Activated CD4-positive, alpha-beta T cell treated with anti-CD3 and anti-CD28 coated beads for 36 hours (primary cell): Measurements from ENCODE around the gene NUDT3. TPM values are rescaled to one million over a fixed set of nuclear protein-coding genes. Genes with fewer than 3 reads are reported as not detected.
"Not testable (repeated sequence)": the region's sequence is repeated elsewhere in the genome, so short reads cannot be mapped to it uniquely, and the experiment has no call there.

ENCODE experiments used
- ATAC-seq: fragments of 200-7000 bp; cut with Tn5 transposase; one replicate; pipeline ENCODE4 v1.10.0; 2021; ENCODE audit warnings: mild to moderate bottlenecking, moderate library complexity
- CTCF ChIA-PET: fragments of 350-600 bp; sonication (Branson Sonifier 250); formaldehyde crosslinking; loops from one replicate; lab custom pipeline; 2021; ENCODE audit warnings: antibody characterized with exemption; lab: Charles Lee
- POLR2A ChIA-PET: fragments of 350-600 bp; sonication (Branson Sonifier 250); formaldehyde crosslinking; loops from one replicate; lab custom pipeline; 2021; ENCODE audit warnings: antibody characterized with exemption, inconsistent platforms; lab: Charles Lee
- DNase-seq: peaks from one replicate; pipeline ENCODE4 v3.0.0-alpha.2; 2020
- H3K27ac Mint-ChIP-seq: one replicate; pipeline ENCODE4 v1.8.0; 2021; ENCODE audit warnings: mixed read lengths
- H3K27me3 Mint-ChIP-seq: one replicate; pipeline ENCODE4 v1.8.0; 2021; ENCODE audit warnings: mixed read lengths
- H3K36me3 Mint-ChIP-seq: one replicate; pipeline ENCODE4 v1.8.0; 2021; ENCODE audit warnings: low read depth, mixed read lengths
- H3K4me1 Mint-ChIP-seq: one replicate; pipeline ENCODE4 v1.8.0; 2021; ENCODE audit warnings: mixed read lengths
- H3K4me3 Mint-ChIP-seq: one replicate; pipeline ENCODE4 v1.8.0; 2021; ENCODE audit warnings: mild to moderate bottlenecking, moderate library complexity, mixed read lengths
- H3K9me3 Mint-ChIP-seq: one replicate; pipeline ENCODE4 v1.8.0; 2021; ENCODE audit warnings: low read depth, mixed read lengths
- intact Hi-C, 2 experiments: fragments of 100-400 bp; cut with DNase I in 1 of 2; cut with micrococcal nuclease in 1 of 2; formaldehyde crosslinking; loops; one replicate each; pipeline versions ENCODE4 v1.14.2 to v1.15.1; 2022 to 2024; cut with DNase I, micrococcal nuclease
- total RNA-seq, 2 experiments: library from RNA; stranded (reverse); gene quantifications; one replicate each; pipeline ENCODE4 v1.2.3, GENCODE V29; 2021

The NUDT3 gene
- total RNA-seq, 2 experiments from 2014 or later: 13.3 to 13.6 TPM

GRCh38 chr6:34424200-34425131 lies 32.0 kb upstream of the NUDT3 start:
- POLR2A ChIA-PET: interaction anchor here (0.6 to 2.3 kb wide), 4 partner anchors 9 to 588 kb away, joined by 3 to 18 read pairs (median 4); no protein-coding TSS in a partner anchor
- CTCF ChIA-PET: interaction anchor here (0.8 to 1.7 kb wide), 2 partner anchors 10 to 185 kb away, joined by 4 to 9 read pairs; no protein-coding TSS in a partner anchor
- Mint-ChIP-seq H3K4me1 (peaks cover 38% of the 10 kb centered on the region), H3K4me3 (peak overlapping the region; percentile 97), H3K36me3 (peaks cover 55% of the 10 kb centered on the region), H3K27me3 (no peaks in the 10 kb centered on the region), H3K9me3 (no peaks in the 10 kb centered on the region), H3K27ac (peak overlapping the region; percentile 99)
- no peak for ATAC-seq
- intact Hi-C loops: loop anchor here (2.0 to 5.0 kb wide), 3 partner anchors 32 to 242 kb away; partner anchors contain the start of gene NUDT3 (in 1 of the 2)
- DNase-seq: no peak

GRCh38 chr6:34423254-34423653 lies 30.8 kb upstream of the NUDT3 start:
- Mint-ChIP-seq H3K27ac (peak overlapping the region; percentile 99), H3K4me1 (peaks cover 41% of the 10 kb centered on the region), H3K36me3 (peaks cover 61% of the 10 kb centered on the region), H3K4me3 (peak overlapping the region; percentile 97), H3K27me3 (no peaks in the 10 kb centered on the region), H3K9me3 (no peaks in the 10 kb centered on the region)
- ChIA-PET CTCF (interaction anchor here (1.4 kb wide), 1 partner anchor 12 kb away, joined by 4 read pairs; no protein-coding TSS in a partner anchor), POLR2A (interaction anchor here (0.8 to 2.3 kb wide), 4 partner anchors 8 to 334 kb away, joined by 3 to 18 read pairs (median 4); partner anchors contain the start of gene SNRPC)
- intact Hi-C loops: no loop called here
- DNase-seq (no peak), ATAC-seq (no peak)

- ATAC-seq (no peak), DNase-seq (no peak)
- Mint-ChIP-seq H3K36me3 (peaks cover 71% of the 10 kb centered on the region), H3K4me3 (no peak overlapping the region), H3K27ac (peak overlapping the region; percentile 34), H3K9me3 (no peaks in the 10 kb centered on the region), H3K4me1 (peaks cover 25% of the 10 kb centered on the region), H3K27me3 (no peaks in the 10 kb centered on the region)
- ChIA-PET POLR2A (interaction anchor here (1.0 kb wide), 1 partner anchor 256 kb away, joined by 4 read pairs; no protein-coding TSS in a partner anchor), CTCF (interaction anchor here (1.5 kb wide), 1 partner anchor 222 kb away, joined by 3 read pairs; no protein-coding TSS in a partner anchor)
- intact Hi-C loops: loop anchor here in 1 of 2 experiments (5.0 kb wide), 1 partner anchor 171 kb away; the partner anchor contains the start of gene SMIM29
These were observed 25.9 kb upstream of the NUDT3 start for GRCh38 chr6:34418367-34418766.

GRCh38 chr6:34416877-34417371 lies 24.5 kb upstream of the NUDT3 start:
- Mint-ChIP-seq H3K27me3 (no peaks in the 10 kb centered on the region), H3K4me1 (peaks cover 24% of the 10 kb centered on the region), H3K27ac (peak overlapping the region; percentile 1), H3K9me3 (no peaks in the 10 kb centered on the region), H3K4me3 (no peak overlapping the region), H3K36me3 (peaks cover 67% of the 10 kb centered on the region)
- ChIA-PET CTCF (interaction anchor here (0.7 to 2.9 kb wide), 4 partner anchors 36 to 228 kb away, joined by 3 to 34 read pairs (median 3); partner anchors contain the start of gene SMIM29), POLR2A (interaction anchor here (0.6 to 3.2 kb wide), 5 partner anchors 7 to 192 kb away, joined by 3 to 18 read pairs (median 5); partner anchors contain the start of gene RPS10)
- intact Hi-C loops: loop anchor here in 1 of 2 experiments (5.0 kb wide), 1 partner anchor 170 kb away; the partner anchor contains the start of gene SMIM29
- ATAC-seq: no peak
- DNase-seq: no peak

GRCh38 chr6:34414999-34415858 lies 22.8 kb upstream of the NUDT3 start:
- DNase-seq (peak; percentile 48), ATAC-seq (peak; percentile 57)
- intact Hi-C loops: loop anchor here (1.0 to 5.0 kb wide), 4 partner anchors 166 to 252 kb away; partner anchors contain the start of gene SMIM29 (in 2 of the 2)
- ChIA-PET CTCF (interaction anchor here (0.6 to 2.9 kb wide), 13 partner anchors 10 to 724 kb away, joined by 3 to 34 read pairs (median 4); partner anchors contain the start of genes HMGA1 and SMIM29), POLR2A (interaction anchor here (0.5 to 3.2 kb wide), 13 partner anchors 9 to 1446 kb away, joined by 3 to 18 read pairs (median 4); partner anchors contain the start of genes HMGA1 and SMIM29)
- Mint-ChIP-seq H3K27me3 (no peaks in the 10 kb centered on the region), H3K9me3 (no peaks in the 10 kb centered on the region), H3K4me1 (peaks cover 15% of the 10 kb centered on the region), H3K27ac (peak overlapping the region; percentile 51), H3K4me3 (no peak overlapping the region), H3K36me3 (peaks cover 57% of the 10 kb centered on the region)

- peaks cover 40% of the 10 kb centered on the region for H3K36me3 Mint-ChIP-seq
- ChIA-PET POLR2A (no interaction called here), CTCF (interaction anchor here (1.1 kb wide), 1 partner anchor 196 kb away, joined by 3 read pairs; no protein-coding TSS in a partner anchor)
- no peaks in the 10 kb centered on the region for H3K27me3 Mint-ChIP-seq
- no peak overlapping the region for H3K4me3 Mint-ChIP-seq
- H3K9me3 Mint-ChIP-seq: no peaks in the 10 kb centered on the region
- peaks cover 8% of the 10 kb centered on the region for H3K4me1 Mint-ChIP-seq
- intact Hi-C loops: no loop called here
- DNase-seq: no peak
- ATAC-seq: peak; percentile 47
- H3K27ac Mint-ChIP-seq: peak overlapping the region; percentile 1
These were observed 20.3 kb upstream of the NUDT3 start for GRCh38 chr6:34412643-34413214.

GRCh38 chr6:34412016-34412415 lies 19.5 kb upstream of the NUDT3 start:
- DNase-seq (no peak), ATAC-seq (no peak)
- H3K4me3 Mint-ChIP-seq: no peak overlapping the region
- H3K4me1 Mint-ChIP-seq: peaks cover 8% of the 10 kb centered on the region
- no peaks in the 10 kb centered on the region for H3K9me3 Mint-ChIP-seq
- ChIA-PET POLR2A (no interaction called here), CTCF (interaction anchor here (0.8 kb wide), 1 partner anchor 185 kb away, joined by 3 read pairs; no protein-coding TSS in a partner anchor)
- H3K36me3 Mint-ChIP-seq: peaks cover 32% of the 10 kb centered on the region
- H3K27me3 Mint-ChIP-seq: no peaks in the 10 kb centered on the region
- intact Hi-C loops: no loop called here
- no peak overlapping the region for H3K27ac Mint-ChIP-seq

- CTCF ChIA-PET, POLR2A ChIA-PET, DNase-seq, H3K4me3 Mint-ChIP-seq, ATAC-seq, H3K27me3 Mint-ChIP-seq, H3K9me3 Mint-ChIP-seq, intact Hi-C loops, H3K27ac Mint-ChIP-seq, H3K4me1 Mint-ChIP-seq: not testable (repeated sequence)
- peaks cover 11% of the 10 kb centered on the region for H3K36me3 Mint-ChIP-seq
These were observed 15.4 kb upstream of the NUDT3 start for GRCh38 chr6:34407915-34408314.

- ChIA-PET CTCF (interaction anchor here (0.6 to 2.7 kb wide), 4 partner anchors 10 to 191 kb away, joined by 3 to 16 read pairs (median 8); partner anchors contain the start of gene SMIM29), POLR2A (no interaction called here)
- H3K27ac Mint-ChIP-seq: no peak overlapping the region
These were observed 4.0 kb upstream of the NUDT3 start for GRCh38 chr6:34396518-34396917.

GRCh38 chr6:34393966-34394305 lies 1.5 kb upstream of the NUDT3 start:
- H3K27ac Mint-ChIP-seq: peak overlapping the region; percentile 72
- H3K4me1 Mint-ChIP-seq: peaks cover 16% of the 10 kb centered on the region
- ChIA-PET CTCF (no interaction called here), POLR2A (interaction anchor here (0.6 kb wide), 1 partner anchor 1935 kb away, joined by 3 read pairs; no protein-coding TSS in a partner anchor)
- ATAC-seq (no peak), DNase-seq (no peak)
- H3K36me3 Mint-ChIP-seq: peaks cover 5% of the 10 kb centered on the region
- peaks cover 4% of the 10 kb centered on the region for H3K9me3 Mint-ChIP-seq
- H3K27me3 Mint-ChIP-seq: no peaks in the 10 kb centered on the region
- intact Hi-C loops: loop anchor here (2.0 kb wide), 7 partner anchors 31 to 983 kb away; partner anchors contain the start of genes ANKS1A (in 1 of the 2), BLTP3A (in 1 of the 2), HMGA1 (in 1 of the 2) and PHF1 (in 1 of the 2)
- H3K4me3 Mint-ChIP-seq: no peak overlapping the region

More at GRCh38 chr6:34396518-34396917, 4.0 kb upstream of the NUDT3 start:
- Mint-ChIP-seq H3K4me3 (no peak overlapping the region), H3K36me3 (peaks cover 5% of the 10 kb centered on the region), H3K9me3 (peaks cover 4% of the 10 kb centered on the region), H3K27me3 (no peaks in the 10 kb centered on the region), H3K4me1 (peaks cover 13% of the 10 kb centered on the region)
- intact Hi-C loops: no loop called here
- ATAC-seq: no peak
- DNase-seq: no peak
